Stimulated activated CD8-positive, alpha-beta memory T cell treated with anti-CD3 and anti-CD28 coated beads, Interleukin-4, amount 100 ng/mL, for 24 hours (primary cell): ENCODE measurements around the gene NTRK2.
"Not testable (repeated sequence)": the region's sequence is repeated elsewhere in the genome, so short reads cannot be mapped to it uniquely, and the experiment has no call there.

Experiments used
- DNase-seq: peaks from one replicate; pipeline ENCODE4 v3.0.0-alpha.2; 2020; ENCODE audit warnings: low read depth

The NTRK2 gene

DNA sequence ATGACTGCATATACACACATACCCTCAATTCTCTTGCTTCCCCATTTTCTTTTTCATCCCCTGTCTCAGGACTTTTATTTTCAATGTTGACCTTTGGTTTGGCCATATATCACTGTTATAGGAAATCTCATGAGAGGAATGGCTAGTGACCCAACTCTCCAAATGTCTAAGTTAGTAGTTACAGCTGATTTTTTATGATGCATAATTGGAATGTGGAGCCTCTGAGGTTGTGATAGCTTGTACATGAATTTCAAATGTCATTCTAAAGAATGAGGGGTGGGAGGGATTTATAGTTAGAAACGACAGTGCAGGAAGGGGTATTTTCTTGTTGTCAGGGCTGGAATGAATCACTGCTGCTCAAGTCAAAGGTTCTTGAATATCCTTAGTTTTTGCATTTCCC is 356.1 kb downstream of the NTRK2 start:
- DNase-seq: no peak

DNA sequence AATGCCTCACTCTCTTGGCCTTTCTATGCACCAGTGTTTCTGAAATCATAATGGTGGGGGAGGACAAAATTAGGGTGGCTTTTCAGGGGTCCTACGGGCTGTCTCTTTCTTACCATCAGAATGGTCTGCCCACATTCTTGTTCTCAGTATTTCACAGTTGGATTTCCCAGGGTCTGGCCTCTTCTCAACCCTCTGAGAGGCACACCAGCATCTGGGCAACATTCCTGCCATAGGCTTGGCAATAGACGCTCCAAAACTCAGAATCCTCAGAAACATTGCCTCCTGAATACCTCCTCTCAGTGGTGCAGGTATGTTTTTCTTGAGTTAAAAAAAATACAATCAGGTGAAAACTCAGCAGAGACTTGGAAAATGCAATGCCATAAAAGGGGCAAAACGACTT is 358.3 kb downstream of the NTRK2 start:
- no peak for DNase-seq

DNA sequence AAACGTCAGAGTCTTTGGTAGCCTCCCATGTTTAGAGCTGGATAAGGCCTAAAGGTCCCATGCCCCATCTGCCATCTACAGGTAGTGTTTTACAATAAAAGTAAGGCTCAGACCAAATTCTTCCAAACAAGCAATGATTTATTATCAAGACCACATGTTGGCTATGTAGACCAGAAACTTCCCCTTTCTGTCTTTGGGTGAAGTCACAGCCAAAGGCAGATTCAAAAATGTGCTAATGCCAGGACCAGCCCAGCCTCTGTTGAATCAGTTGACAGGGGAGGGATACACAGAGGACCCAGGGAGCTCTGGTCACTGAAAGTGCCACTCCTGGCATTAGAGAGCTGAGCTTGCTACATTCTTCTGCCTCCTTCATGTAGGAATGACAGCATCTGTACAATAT is 360.8 kb downstream of the NTRK2 start:
- DNase-seq: no peak

DNA sequence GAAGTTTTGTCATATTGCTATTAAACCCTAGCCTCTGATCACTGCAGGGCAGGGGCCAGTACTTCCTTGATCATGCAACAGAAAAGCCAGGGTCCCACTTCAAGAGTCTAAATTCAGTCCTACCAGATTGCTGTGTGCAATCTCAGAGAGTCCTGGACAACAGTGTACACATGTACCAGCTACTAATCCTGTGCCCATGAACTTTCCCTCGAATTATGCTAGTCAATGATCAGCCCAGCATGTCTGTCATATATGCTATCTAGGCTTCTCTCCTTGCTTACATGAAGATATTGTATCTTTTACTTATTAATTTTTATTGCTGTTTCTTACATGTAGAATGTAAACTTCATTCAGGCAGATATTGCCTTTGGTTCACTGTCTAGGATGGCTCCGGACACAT is 367.0 kb downstream of the NTRK2 start:
- DNase-seq: no peak

DNA sequence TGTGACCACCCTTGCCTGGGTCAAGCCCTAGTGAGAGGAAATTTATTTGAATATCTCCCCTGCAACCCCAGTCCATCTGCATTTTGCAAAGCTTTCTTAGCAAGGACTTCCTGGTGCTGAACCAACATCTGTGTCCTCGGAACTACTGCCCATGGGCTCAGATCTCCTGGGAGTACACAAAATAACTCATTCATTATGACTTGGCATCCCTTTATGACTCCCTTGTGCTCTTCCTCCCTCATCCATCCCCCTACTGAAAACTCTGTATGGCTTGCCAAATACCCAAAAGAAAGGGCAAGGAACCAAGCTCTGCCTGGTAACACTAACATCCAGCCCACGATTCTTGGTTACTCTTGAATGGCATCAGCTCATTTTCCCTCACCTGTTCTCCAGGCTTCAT is 368.5 kb downstream of the NTRK2 start:
- DNase-seq: no peak

DNA sequence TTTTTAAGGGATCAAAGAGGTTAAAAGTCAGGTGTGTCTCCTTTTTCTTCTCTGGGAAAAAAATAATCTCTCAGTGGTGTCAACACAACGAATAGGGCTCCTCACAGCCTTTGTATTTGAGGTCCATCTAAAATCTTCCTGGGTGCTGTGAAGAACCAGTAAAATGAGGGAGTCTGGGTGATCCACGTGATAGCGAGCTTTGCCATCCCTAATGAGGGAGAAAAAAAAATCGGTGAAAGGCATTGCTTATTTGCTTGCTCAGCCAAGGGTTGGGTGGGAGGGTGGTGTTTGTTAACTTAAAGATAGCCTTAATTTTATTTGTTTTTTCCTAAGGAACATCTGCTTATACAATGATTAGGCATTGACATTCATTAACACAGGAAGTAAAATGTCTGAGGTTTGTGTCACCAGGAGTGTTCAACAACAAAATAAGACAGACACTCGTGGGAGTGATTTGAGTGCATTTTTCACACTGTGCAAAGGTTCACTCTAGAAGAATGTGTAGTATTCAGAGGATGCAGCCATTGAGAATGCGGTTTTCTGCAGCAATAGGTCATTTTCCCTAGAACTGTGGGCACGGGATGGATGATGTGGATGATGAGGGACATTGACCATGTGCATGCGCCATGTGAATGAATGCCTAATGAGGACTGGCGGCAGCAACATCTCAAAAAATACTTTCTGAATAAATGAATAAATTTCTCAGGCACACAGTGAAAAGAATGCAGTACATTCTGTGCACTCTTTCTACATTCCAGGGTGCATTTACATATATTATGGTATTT is 369.5 kb downstream of the NTRK2 start:
- DNase-seq: no peak

DNA sequence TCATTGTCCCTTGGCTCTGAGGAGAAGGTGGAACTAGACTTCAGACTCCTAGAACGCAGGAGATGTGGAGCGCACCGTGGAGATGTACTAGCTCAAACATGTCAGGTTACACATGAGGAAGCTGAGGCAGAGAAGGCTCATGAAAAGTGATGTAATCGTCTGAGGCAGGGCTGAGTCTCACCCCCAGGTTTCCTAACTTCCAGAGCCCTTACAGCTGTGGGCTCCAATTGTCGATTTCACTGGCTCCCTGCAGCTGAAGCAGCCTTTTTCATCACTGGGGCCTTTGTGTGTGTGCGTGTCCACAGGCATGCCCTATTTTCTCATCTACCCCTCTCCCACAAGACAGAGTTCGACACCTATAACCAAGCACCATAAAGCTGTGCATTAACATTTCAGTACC is 370.6 kb downstream of the NTRK2 start:
- no peak for DNase-seq

DNA sequence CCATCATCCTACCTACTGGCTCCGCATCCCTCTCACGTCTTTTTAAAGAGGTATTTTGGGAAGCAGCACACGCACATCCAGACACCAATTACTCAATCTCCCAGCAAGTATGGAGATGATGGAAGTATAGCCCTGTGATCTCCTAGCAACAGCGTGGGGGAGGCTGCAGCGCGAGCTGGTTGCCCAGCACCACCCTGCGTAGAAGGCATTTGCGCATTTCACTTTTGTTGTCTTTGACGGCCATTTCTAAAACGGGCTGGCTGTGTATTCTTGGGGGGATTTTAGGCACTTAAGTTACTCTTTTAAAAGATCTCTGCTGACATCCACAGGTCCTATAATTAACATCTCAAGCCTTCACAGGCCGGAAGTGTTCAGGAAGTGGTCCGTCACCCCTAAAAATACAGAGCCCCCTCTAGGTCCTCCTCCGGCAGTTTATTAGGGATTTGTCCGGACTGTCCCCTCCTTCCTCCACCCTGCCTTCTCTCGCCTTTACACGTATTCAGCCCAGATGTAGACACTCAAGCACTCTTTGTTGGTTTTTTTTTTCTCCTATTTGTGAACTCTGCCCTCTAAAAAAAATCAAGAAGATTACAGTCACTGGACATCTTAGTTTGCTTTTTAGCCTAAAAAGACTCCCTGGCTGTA is 371.4 kb downstream of the NTRK2 start:
- DNase-seq: no peak

DNA sequence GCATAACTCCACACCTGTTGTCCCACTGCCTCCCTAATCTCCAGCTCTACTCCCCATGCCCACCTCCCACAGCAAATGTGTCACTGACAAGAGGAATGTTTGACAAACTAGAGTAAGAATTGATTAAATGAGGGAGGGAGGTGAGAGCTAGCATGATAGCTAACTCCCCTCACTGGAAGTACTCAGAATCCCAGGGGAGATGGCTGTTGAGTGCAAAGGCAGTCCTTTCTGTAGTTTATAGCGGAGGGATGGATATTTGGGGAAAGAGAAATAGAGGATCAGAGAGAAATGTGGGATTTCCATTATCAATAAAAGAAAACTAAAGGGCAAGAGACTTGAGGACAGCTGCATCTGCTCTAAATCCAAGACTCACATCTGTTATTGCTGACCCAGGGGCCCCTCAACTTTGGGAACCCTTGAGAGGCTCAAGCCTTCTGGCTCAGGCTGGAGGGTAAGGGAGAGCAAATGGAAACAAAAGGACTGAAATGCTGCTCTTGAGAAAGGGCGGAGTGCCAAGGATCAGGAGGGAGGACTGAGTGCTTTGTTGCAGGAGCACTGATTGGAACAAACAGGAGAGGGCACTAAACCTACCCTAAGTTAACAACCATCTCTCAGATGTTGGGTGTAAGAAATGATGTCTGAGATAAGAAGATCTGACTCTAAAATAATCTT is 372.1 kb downstream of the NTRK2 start:
- no peak for DNase-seq

DNA sequence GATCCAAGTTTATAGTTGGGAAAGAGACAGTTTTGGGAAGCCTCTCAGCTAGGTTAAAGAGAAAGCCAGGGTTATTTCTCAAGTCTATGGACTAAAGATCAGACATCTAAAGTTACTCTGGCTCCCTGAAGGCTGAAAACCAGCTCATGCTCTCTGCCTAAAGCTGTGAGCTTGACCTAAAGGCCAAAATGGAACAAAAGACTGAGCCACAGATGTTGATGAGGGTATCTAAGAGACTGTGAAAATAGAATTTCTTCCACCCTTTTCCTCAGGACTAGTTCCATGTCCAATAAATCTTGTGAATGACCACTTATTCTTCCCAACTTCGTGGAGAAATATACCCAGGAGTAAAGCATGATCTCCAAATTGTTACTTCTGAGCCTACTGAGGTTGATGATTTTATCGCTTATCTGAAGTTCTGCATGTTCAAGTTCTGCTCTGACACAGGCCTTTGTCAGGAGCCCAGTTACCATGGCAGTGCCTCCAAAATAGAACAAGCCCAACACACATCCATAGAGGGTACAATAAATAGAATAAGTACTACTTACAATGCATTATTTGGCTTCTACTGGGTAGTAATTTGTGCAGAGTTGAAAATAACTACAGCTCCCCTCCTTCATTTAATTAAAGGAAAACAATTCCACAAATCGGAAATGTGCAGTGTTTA is 373.6 kb downstream of the NTRK2 start:
- DNase-seq: no peak

DNA sequence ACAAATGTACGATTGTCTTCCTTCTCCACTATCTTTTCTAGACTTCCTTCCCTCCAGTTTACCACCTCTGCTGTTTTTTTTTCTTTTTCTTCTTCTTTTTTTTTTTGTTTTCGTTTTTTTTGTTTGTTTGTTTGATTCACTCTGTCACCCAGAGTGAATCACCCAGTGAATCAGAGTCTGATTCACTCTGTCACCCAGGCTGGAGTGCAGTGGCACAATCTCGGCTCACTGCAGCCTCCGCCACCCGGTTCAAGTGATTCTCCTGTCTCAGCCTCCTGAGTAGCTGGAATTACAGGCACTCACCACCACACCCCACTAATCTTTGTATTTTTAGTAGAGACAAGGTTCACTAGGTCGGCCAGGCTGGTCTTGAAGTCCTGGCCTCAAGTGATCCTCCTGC is 375.7 kb downstream of the NTRK2 start:
- DNase-seq: no peak

DNA sequence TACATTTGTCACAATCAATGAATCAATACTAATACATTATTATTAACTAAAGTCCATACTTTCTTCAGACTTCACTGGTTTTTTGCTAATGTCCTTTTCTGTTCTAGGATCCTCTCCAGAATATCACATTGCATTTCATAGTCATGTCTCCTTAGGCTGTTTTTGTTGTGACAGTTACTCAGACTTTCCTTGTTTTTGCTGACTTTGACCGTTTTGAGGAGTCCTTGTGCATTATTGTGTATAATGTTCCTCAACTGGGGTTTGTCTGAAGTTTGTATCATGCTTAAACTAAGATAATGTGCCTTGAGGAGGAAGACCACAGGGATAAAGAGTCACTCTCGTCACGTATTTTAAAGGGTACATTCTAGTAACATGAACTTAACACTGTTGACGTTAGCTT is 376.9 kb downstream of the NTRK2 start:
- DNase-seq: no peak

DNA sequence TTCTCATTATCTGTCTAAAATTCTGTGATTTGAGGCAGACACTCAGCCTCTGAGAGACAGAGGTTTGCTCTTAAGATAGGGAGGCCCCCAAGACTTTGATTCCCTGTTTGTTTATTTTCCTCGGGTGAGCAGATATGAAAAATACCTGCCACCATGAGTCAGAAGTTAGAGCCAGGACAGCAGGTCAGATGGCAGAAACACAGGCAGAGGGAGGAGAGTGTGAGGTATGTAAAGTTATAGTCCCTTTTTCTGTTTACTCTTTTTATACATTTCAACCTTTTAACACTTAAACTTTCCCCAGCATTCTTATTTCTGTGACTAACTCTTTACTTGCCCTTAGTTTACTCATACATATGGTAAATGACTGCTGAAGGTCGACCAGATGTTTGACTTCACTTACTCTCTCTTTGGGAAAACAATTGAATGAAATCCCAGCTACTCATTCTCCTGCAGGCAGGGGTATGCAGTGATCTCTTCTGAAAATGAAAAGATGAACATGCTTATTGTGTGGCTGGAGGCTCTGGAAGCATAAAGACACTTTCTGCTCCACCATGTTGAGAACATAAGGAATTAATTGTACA is 383.8 kb downstream of the NTRK2 start:
- DNase-seq: no peak

DNA sequence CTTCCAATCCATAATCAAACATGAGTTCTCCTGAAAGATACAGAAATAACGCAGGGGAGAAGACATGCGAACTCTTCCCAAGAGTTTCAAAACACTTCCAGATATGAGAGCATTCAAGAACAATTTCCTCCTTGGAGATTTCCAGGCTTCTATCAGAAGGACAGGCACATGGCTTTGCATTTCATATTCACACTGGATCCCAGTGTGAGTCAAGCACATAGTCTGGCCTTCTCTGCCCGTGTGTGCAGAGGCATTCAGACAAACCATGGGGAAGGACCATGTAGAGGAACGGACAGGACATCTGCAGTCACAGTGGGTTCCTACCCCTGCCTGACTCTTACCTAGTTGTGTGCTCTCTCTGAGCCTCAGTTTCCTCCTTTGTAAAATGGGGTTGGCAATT is 384.5 kb downstream of the NTRK2 start:
- DNase-seq: no peak

DNA sequence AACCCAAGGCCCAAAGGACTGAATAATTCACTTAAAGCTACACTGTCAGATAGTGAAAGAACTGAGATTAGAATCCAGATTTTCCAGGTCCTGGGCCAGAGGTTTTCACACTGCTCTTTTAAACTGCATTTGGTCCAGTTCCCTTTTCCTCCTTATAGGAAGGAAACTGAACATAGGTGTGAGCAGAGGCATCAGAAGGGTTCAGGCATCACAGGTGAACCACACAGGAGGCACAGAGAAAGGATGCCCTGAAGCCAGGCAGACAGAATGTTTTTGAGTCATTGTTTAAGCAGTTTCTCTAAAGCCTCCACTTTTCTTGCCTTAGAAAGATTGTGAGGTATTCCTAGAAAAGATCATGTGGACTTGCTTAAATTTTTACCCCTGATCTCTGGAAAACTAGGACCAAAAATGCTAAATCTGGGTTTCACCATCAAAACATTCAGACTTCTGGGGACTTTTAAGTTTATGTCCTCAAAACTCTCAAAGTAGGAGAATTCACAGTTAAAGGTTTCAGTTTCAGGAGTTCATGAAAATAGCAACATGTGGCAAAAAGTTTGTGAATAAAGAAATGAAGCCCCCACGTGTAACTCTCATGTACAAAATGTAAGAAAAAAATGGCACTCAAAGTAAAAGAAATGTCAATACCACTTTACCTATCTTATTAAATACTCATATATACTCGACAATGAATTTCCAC is 386.1 kb downstream of the NTRK2 start:
- no peak for DNase-seq

DNA sequence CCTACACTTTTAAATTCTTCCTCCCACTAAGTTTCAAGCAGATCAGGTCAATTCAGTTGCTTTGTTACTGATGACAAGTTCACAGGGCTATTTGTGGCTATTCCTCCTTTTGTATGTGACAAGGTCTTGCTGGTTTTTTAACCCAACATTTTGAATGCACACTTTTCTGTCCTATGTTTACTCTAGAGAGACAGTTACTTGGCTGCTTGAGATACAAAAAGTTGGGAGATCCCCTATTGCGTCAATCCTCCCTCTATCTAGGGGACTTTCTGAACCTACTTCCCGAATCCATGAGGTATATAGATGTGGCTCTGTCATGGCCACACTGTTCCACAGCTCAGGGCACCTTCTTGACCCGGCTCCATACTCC is 386.7 kb downstream of the NTRK2 start:
- DNase-seq: no peak

DNA sequence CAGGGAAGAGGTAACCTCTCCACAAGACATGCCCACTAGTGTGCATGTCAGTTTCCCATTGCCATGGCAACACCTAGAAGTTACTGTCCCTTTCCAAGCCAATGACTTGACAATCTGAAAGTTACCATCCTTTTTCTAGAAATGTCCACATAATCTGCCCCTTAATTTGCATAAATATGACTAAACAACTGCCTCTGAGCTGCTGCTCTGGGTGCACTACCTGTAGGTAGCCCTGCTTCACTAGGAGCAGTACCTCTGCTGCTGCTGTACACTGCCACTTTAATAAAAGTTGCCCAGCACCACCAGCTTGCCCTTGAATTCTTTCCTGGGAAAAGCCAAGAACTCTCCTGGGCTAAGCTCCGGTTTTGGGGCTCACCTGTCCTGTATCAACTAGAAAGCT is 392.4 kb downstream of the NTRK2 start:
- no peak for DNase-seq

DNA sequence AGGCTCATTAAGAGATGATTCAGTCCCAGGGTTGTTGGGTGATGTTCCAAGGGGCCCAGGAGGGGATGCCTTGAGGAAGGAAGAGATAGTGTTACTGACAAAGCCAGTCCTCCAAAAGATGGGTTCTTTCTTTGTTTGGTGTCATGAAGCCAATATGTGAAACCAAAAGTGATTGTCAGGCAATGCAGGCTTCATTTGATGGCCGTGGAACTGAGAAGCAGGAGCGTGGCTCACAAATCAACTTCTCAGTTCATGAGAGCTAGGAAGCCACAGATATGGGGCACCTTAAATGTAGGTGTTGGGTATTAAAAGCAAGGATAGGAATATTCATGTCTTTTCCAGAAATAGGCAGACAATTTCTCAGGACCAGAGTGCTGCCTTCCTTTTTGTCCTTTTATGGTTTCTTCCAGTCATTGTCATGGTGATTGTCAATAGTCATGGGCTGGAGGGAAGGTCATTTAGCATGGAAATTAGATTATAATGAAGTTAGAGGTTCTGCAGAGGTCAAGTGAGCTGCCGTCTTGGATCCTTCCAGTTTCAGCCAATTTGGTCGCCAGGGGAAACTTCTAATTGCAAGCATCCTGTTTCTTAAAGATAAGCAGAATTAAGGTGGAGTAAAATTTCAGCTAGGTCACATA is 393.0 kb downstream of the NTRK2 start:
- DNase-seq: no peak

DNA sequence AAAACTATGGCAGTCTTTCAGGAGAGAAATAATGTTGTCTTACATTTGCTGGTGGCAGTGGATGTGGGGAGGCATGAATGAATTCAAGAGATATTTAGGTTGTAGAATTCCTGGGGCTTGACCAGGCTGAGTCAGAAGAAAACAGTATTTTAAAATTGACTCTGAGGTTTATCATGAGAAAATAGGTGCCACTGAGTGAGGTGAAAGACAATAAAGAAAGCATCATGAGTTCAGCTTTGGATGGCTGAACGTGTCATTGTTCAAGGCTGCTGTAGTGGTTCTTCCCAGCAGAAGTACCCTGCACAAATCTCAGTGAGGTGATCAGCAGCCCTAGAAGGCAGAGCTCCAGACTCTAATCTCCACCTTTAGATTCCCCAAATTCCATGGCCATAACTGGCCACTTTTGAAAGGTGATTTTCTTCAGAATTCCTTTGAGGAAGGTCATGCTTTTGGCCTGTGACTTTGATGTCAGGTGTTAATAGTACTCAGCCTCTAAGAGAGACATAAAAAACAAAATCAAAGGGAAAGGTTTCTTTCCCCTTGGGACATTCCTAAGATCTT is 395.4 kb downstream of the NTRK2 start:
- no peak for DNase-seq

DNA sequence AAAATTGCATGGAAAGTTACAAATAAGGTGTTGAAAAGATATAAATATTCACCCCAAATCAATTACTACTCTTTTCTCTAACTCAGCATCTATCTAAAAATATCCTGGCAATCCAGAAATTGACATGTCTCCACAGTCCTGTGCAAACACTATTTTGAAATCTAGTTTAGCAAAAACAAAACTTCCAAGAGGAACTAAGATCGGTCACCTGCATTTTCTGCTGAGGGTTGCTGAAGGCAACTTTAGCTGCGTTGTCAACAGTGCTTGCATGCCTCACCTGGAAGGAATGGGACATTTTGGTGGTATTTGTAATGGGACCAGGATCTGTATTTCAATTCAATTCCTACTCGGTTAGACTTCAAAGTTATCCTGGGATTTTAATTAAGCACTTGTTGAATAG is 398.3 kb downstream of the NTRK2 start:
- DNase-seq: no peak

DNA sequence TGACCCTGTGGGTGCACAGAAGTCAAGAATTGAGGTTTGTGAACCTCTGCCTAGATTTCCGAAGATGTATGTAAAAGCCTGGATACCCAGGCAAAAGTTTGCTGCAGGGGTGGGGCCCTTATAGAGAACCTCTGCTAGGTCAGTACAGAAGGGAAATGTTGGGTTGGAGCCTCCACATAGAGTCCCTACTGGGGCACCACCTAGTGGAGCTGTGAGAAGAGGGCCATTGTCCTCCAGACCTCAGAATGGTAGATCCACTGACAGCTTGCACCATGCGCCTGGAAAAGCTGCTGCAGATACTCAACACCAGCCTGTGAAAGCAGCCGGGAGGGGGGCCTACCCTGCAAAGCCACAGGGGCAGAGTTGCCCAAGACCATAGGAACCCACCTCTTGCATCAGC is 399.9 kb downstream of the NTRK2 start:
- DNase-seq: not testable (repeated sequence)
